Activated CD8-positive, alpha-beta memory T cell treated with anti-CD3 and anti-CD28 coated beads, Interleukin-2, amount 50 U/mL, for 4 hours (primary cell): Measurements from ENCODE around the gene XPO6.

ENCODE experiments used
- DNase-seq: peaks from one replicate; pipeline ENCODE4 v3.0.0-alpha.2; 2020

XPO6 gene

DNA sequence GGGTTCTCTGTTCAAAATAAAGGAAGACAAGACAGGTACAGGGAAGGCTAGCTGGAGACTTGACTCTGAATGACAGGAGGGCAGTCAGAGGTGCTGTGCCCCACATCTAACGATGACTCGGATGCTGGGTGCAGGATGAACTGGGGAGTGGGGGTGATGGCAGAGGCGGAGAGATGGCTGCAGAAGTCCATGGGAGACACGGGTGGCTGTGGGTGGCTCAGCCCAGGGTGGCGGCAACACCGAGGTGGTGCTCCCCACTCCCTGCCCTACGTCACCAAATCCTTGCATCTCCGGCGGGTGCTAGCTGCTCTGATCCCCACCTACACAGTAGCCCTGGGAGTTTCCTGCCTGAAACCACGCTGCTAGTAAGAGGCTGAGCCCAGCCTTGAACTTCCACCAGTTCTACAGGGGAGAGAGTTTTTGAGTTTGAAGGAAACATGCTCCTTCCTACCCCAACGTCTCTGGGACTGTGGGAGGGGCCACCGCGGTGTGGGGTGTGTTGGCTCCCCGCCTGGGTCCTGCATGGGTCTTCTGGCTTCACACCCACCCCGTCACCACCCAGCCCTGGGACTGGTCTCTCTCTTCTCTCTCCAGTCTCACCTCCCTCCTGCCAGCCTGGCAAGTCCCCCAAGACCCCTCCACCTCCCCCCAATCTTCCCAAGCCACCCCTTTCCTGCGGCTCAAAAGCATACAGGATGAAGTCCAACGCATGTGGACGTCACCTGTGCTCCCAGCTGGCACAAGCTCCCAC is 152.8 kb downstream of the XPO6 start:
- DNase-seq = no peak

- DNase-seq = no peak
Measured at GRCh38 chr16:28057949-28058348, 153.8 kb downstream of the XPO6 start.

DNA sequence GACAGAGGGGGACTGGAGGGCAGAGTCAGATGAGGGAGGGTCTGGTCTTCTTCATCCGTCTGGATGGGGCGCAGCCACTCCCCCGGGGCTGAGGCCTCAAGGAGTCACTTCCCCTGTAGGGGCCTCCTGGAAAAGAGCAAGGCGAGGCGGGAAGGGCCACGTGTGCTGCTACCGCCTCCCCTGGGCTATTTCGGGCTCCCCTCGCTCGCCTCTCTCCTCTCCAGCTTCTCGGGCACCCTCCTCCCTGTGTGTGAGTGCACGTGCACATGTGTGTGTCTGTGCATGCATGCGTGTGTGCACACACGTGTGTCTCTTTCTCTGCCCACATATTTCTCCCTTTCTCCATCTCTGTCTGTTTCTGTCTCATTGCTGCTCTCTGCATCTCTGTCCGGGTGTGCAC is 158.3 kb downstream of the XPO6 start:
- no peak for DNase-seq

GRCh38 chr16:28052274-28053128 is 159.3 kb downstream of the XPO6 start:
- no peak for DNase-seq

DNA sequence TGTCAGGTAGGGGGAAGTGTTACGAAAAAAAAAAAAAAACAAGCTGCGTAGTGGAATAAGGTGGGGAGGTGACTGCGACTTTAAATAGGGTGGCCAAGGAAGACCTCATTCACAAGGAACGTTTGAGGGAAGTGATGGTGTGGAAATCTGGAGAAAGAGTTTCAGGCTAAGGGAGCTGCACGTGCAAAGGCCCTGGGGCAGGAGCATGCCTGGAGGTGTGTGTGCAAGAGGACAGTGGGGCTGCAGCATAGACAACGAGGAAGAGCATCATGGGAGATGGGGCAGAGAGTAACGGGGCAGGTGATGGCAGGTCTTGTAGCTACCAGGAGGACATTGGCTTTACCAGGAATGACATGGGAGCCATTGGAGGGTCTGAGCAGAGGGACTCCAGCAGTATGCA is 160.3 kb downstream of the XPO6 start:
- no peak for DNase-seq
